CD14-positive monocyte (primary cell): Measurements from ENCODE around the gene HMX2. TPM values are rescaled to one million over a fixed set of nuclear protein-coding genes. Genes with fewer than 3 reads are reported as not detected.

ENCODE experiments used
- DNase-seq, 3 donors: peaks; one replicate each; pipeline ENCODE4 v3.0.0-alpha.2; 2011 to 2022
- H2AFZ ChIP-seq: 2 replicates; pipeline ENCODE4 v1.6.0; 2012; ENCODE audit warnings: mild to moderate bottlenecking, low read depth, low read length, inconsistent platforms; ENCODE audit not compliant: insufficient read depth, poor library complexity, severe bottlenecking
- H3K27ac ChIP-seq, 2 donors: 1 replicate in 1 of 2; 2 replicates in 1 of 2; pipeline ENCODE4 v1.5.1; 2012 to 2013; ENCODE audit warnings: low read length in 2 of 2, control low read depth in 1 of 2, inconsistent platforms in 1 of 2, low read depth in 1 of 2, mild to moderate bottlenecking in 1 of 2
- H3K27me3 ChIP-seq, 2 donors: one replicate each; pipeline versions ENCODE4 v1.6.0 to v1.6.1; 2011 to 2013; ENCODE audit warnings: low read length in 2 of 2; ENCODE audit not compliant: control insufficient read depth in 2 of 2, insufficient read depth in 2 of 2
- H3K36me3 ChIP-seq, 2 donors: replicated peaks in 1 of 2; 1 replicate in 1 of 2; 2 replicates in 1 of 2; pipeline versions ENCODE4 v1.5.1 to v1.6.1; 2012 to 2013; ENCODE audit warnings: low read length in 2 of 2, control low read depth in 1 of 2, inconsistent platforms in 1 of 2, mild to moderate bottlenecking in 1 of 2; ENCODE audit not compliant: insufficient read depth in 2 of 2, control insufficient read depth in 1 of 2
- H3K4me1 ChIP-seq, 2 donors: 1 replicate in 1 of 2; 2 replicates in 1 of 2; pipeline versions ENCODE4 v1.5.1 to v1.6.1; 2012 to 2013; ENCODE audit warnings: low read length in 2 of 2, control low read depth in 1 of 2, inconsistent platforms in 1 of 2, mild to moderate bottlenecking in 1 of 2, moderate library complexity in 1 of 2; ENCODE audit not compliant: insufficient read depth in 2 of 2, control insufficient read depth in 1 of 2
- H3K4me2 ChIP-seq: replicated peaks from 2 replicates; pipeline ENCODE3; 2012; ENCODE audit warnings: low read length, moderate library complexity, mild to moderate bottlenecking; ENCODE audit not compliant: poor library complexity, severe bottlenecking; ENCODE audit errors: extremely low read depth
- H3K4me3 ChIP-seq, 3 experiments: fragments of 200-600 bp in 1 of 3; sonication (generic) in 1 of 3; replicated peaks in 1 of 3; 1 replicate in 2 of 3; 2 replicates in 1 of 3; pipeline ENCODE4 v1.5.1; 2011 to 2013; ENCODE audit warnings: low read length in 3 of 3, mild to moderate bottlenecking in 3 of 3, control low read depth in 2 of 3, low read depth in 2 of 3, inconsistent platforms in 1 of 3, moderate library complexity in 1 of 3
- H3K79me2 ChIP-seq: 2 replicates; pipeline ENCODE4 v1.6.0; 2012; ENCODE audit warnings: mild to moderate bottlenecking, control low read depth, inconsistent platforms, low read length, moderate library complexity; ENCODE audit not compliant: insufficient read depth
- H3K9ac ChIP-seq: 2 replicates; pipeline ENCODE4 v1.6.0; 2017; ENCODE audit warnings: low read length, mild to moderate bottlenecking; ENCODE audit not compliant: insufficient read depth, poor library complexity, severe bottlenecking
- H3K9me3 ChIP-seq, 2 donors: replicated peaks in 1 of 2; 1 replicate in 1 of 2; 2 replicates in 1 of 2; pipeline versions ENCODE4 v1.5.1 to v1.6.1; 2012 to 2013; ENCODE audit warnings: low read length in 2 of 2, control low read depth in 1 of 2; ENCODE audit not compliant: control insufficient read depth in 1 of 2, insufficient read depth in 1 of 2
- H4K20me1 ChIP-seq: 2 replicates; pipeline ENCODE4 v1.6.0; 2012; ENCODE audit warnings: mild to moderate bottlenecking, low read length, control low read depth, moderate library complexity; ENCODE audit not compliant: insufficient read depth
- H3K27ac Mint-ChIP-seq, 7 donors: one replicate each; pipeline ENCODE4 v1.8.0; 2020; ENCODE audit warnings: mild to moderate bottlenecking in 7 of 7, mixed read lengths in 7 of 7, moderate library complexity in 6 of 7, inconsistent platforms in 2 of 7
- H3K27me3 Mint-ChIP-seq, 3 donors: one replicate each; pipeline ENCODE4 v1.8.0; 2021 to 2022; ENCODE audit warnings: low read depth in 3 of 3, mild to moderate bottlenecking in 3 of 3, mixed read lengths in 3 of 3, moderate library complexity in 3 of 3, inconsistent platforms in 1 of 3
- H3K36me3 Mint-ChIP-seq, 2 donors: one replicate each; pipeline ENCODE4 v1.8.0; 2020; ENCODE audit warnings: mixed read lengths in 2 of 2, inconsistent platforms in 1 of 2, mild to moderate bottlenecking in 1 of 2
- H3K4me1 Mint-ChIP-seq: one replicate; pipeline ENCODE4 v1.8.0; 2020; ENCODE audit warnings: mild to moderate bottlenecking, mixed read lengths
- H3K4me3 Mint-ChIP-seq, 2 donors: one replicate each; pipeline ENCODE4 v1.8.0; 2020; ENCODE audit warnings: mild to moderate bottlenecking in 2 of 2, mixed read lengths in 2 of 2, moderate library complexity in 1 of 2
- H3K9me3 Mint-ChIP-seq, 7 donors: one replicate each; pipeline ENCODE4 v1.8.0; 2020 to 2022; ENCODE audit warnings: mixed read lengths in 7 of 7, mild to moderate bottlenecking in 6 of 7, moderate library complexity in 6 of 7, inconsistent platforms in 2 of 7
- WGBS: methylation state at CpG from one replicate; pipeline ENCODE4 v1.1.5; 2013; ENCODE audit warnings: missing lambda C conversion rate; ENCODE audit not compliant: insufficient coverage; 5-methylcytosine and 5-hydroxymethylcytosine counted together
- intact Hi-C, 2 donors: fragments of 100-400 bp; cut with micrococcal nuclease; formaldehyde crosslinking; loops; one replicate each; pipeline versions ENCODE4 v1.15.0 to v1.15.1; 2023
- polyA plus RNA-seq, 3 donors: library from polyadenylated mRNA; depleted of rRNA in 1 of 3; unstranded in 2 of 3; stranded (reverse) in 1 of 3; fragments of 300-500 nt in 2 of 3; fragments of >200 nt in 1 of 3; fragmentation: Illumina TruSeq in 2 of 3; gene quantifications; 1 replicate in 2 of 3; 2 replicates in 1 of 3; pipeline ENCODE4 v1.2.3, GENCODE V29; 2012 to 2021
- TF ChIP-seq, protein P1 (sequence below): fragments of 200-600 bp; IDR thresholded peaks from one replicate; pipeline ENCODE4 v1.8.0; 2022; ENCODE audit warnings: antibody characterized with exemption, mild to moderate bottlenecking

Gene HMX2
- polyA plus RNA-seq, 3 donors: not detected

- Histone ChIP-seq H3K4me2 (peak overlapping the region; percentile 79), H3K4me1 (peaks cover 40 to 58% of the 10 kb centered on the region in 2 donors), H3K27ac (no peak overlapping the region), H4K20me1 (peaks cover 11% of the 10 kb centered on the region), H3K36me3 (peaks cover 2 to 4% of the 10 kb centered on the region in 2 donors), H3K4me3 (peak overlapping the region; percentile 3 to 74 (median 28)), H3K9ac (no peak overlapping the region), H3K79me2 (peaks cover 19% of the 10 kb centered on the region), H3K9me3 (peaks cover 3 to 57% of the 10 kb centered on the region in 2 donors), H3K27me3 (peaks cover 62 to 75% of the 10 kb centered on the region in 2 donors), H2AFZ (peak overlapping the region; percentile 65)
- Mint-ChIP-seq H3K4me1 (peaks cover 51% of the 10 kb centered on the region), H3K27ac (no peak overlapping the region), H3K36me3 (peaks cover 6 to 11% of the 10 kb centered on the region in 2 donors), H3K27me3 (peaks cover 65 to 74% (median 70%) of the 10 kb centered on the region in 3 donors), H3K9me3 (peaks cover 0 to 23% (median 8%) of the 10 kb centered on the region in 7 donors), H3K4me3 (peak overlapping the region; percentile 66 to 92)
- peak; percentile 25 to 36 (median 27) for DNase-seq
- TF ChIP-seq, protein P1, sequence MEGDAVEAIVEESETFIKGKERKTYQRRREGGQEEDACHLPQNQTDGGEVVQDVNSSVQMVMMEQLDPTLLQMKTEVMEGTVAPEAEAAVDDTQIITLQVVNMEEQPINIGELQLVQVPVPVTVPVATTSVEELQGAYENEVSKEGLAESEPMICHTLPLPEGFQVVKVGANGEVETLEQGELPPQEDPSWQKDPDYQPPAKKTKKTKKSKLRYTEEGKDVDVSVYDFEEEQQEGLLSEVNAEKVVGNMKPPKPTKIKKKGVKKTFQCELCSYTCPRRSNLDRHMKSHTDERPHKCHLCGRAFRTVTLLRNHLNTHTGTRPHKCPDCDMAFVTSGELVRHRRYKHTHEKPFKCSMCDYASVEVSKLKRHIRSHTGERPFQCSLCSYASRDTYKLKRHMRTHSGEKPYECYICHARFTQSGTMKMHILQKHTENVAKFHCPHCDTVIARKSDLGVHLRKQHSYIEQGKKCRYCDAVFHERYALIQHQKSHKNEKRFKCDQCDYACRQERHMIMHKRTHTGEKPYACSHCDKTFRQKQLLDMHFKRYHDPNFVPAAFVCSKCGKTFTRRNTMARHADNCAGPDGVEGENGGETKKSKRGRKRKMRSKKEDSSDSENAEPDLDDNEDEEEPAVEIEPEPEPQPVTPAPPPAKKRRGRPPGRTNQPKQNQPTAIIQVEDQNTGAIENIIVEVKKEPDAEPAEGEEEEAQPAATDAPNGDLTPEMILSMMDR: no peak
- intact Hi-C loops: loop anchor here (5.0 to 10.0 kb wide), 7 partner anchors 199 to 2004 kb away; partner anchors contain the start of genes ABRAXAS2 (in 1 of the 2), C10orf88 (in 1 of the 2), EEF1AKMT2 (in 1 of the 2) and FAM24B (in 1 of the 2)
- under 1% methylated on average over 55 of the region's 56 CpGs for WGBS
These were observed 3.2 kb downstream of the HMX2 start for GRCh38 chr10:123150986-123151736.

DNA sequence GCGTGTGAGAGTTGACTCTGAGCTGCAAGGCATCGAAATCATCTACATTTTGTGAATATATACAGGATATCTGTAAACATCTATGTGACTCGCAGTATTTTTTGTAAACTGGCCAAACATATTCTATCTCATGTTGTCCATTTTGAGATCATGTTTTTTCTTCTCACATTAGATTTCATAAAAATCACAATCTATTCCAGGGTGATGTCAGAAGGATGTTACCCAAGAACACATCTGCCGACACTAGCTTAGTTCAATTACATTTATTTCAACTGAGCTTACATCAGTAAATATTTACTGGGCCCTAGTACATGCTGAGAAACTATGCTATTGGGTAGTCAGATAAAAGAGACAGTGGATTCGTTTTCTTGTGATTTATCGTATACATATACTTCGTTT, 3.8 kb downstream of the HMX2 start:
- Histone ChIP-seq H3K4me1 (peaks cover 40 to 58% of the 10 kb centered on the region in 2 donors), H3K27me3 (peaks cover 58 to 69% of the 10 kb centered on the region in 2 donors), H3K9ac (no peak overlapping the region), H3K4me3 (peak overlapping the region in 1 of 3 experiments; percentile 74), H2AFZ (peak overlapping the region; percentile 65), H3K79me2 (peaks cover 25% of the 10 kb centered on the region), H3K9me3 (peaks cover 3 to 54% of the 10 kb centered on the region in 2 donors), H3K4me2 (peak overlapping the region; percentile 79), H3K36me3 (peaks cover 5 to 10% of the 10 kb centered on the region in 2 donors), H4K20me1 (peaks cover 16% of the 10 kb centered on the region), H3K27ac (no peak overlapping the region)
- no peak for DNase-seq
- Mint-ChIP-seq H3K4me1 (peaks cover 50% of the 10 kb centered on the region), H3K4me3 (peak overlapping the region in 1 of 2 donors; percentile 92), H3K36me3 (peaks cover 9 to 17% of the 10 kb centered on the region in 2 donors), H3K27ac (no peak overlapping the region), H3K27me3 (peaks cover 60 to 68% (median 65%) of the 10 kb centered on the region in 3 donors), H3K9me3 (peaks cover 0 to 21% (median 8%) of the 10 kb centered on the region in 7 donors)
- intact Hi-C loops: loop anchor here (5.0 to 10.0 kb wide), 7 partner anchors 199 to 2003 kb away; partner anchors contain the start of genes ABRAXAS2 (in 1 of the 2), C10orf88 (in 1 of the 2), EEF1AKMT2 (in 1 of the 2) and FAM24B (in 1 of the 2)
- no CpG with 5 or more reads among the region's 7 CpGs for WGBS
- TF ChIP-seq, protein P1: no peak
